Neural cell (in vitro differentiated cells): ENCODE measurements around the gene DEPDC5. TPM values are rescaled to one million over a fixed set of nuclear protein-coding genes. Genes with fewer than 3 reads are reported as not detected.

Experiments used
- H2AFZ ChIP-seq: fragments of 200-600, 300-800 bp; sonication (generic), shearing (Covaris generic); 2 replicates; pipeline ENCODE4 v1.6.0; 2014; ENCODE audit warnings: low read depth, mild to moderate bottlenecking, antibody characterized with exemption, low read length, moderate library complexity
- H3F3A ChIP-seq: fragments of 200-600 bp; shearing (Covaris generic); 2 replicates; pipeline ENCODE4 v1.6.1; 2016; ENCODE audit warnings: mild to moderate bottlenecking, moderate library complexity, mixed read lengths, antibody characterized with exemption, low read length; ENCODE audit not compliant: insufficient read depth, poor library complexity, severe bottlenecking
- H3K27ac ChIP-seq: fragments of 200-600, 300-800 bp; sonication (generic), shearing (Covaris generic); 2 replicates; pipeline ENCODE4 v1.5.1; 2014; ENCODE audit warnings: mild to moderate bottlenecking, low read length, moderate library complexity
- H3K27me3 ChIP-seq: fragments of 300-800, 200-600 bp; sonication (generic), shearing (Covaris generic); 2 replicates; pipeline ENCODE4 v1.6.0; 2014; ENCODE audit warnings: mild to moderate bottlenecking, low read depth, low read length, moderate library complexity; ENCODE audit not compliant: insufficient read depth
- H3K36me3 ChIP-seq: fragments of 300-800, 200-600 bp; sonication (generic), shearing (Covaris generic); 2 replicates; pipeline ENCODE4 v1.5.1; 2014; ENCODE audit warnings: mild to moderate bottlenecking, antibody characterized with exemption, low read length, moderate library complexity; ENCODE audit not compliant: insufficient read depth
- H3K4me2 ChIP-seq: fragments of 300-800, 200-600 bp; sonication (generic), shearing (Covaris generic); 2 replicates; pipeline ENCODE4 v1.6.0; 2014; ENCODE audit warnings: mild to moderate bottlenecking, low read length
- H3K4me3 ChIP-seq: fragments of 300-800, 200-600 bp; sonication (generic), shearing (Covaris generic); 2 replicates; pipeline ENCODE4 v1.5.1; 2014; ENCODE audit warnings: mild to moderate bottlenecking, low read length, moderate library complexity
- H3K79me2 ChIP-seq: fragments of 200-600 bp; shearing (Covaris generic); replicated peaks from 2 replicates; pipeline ENCODE4 v1.6.0; 2014; ENCODE audit warnings: mild to moderate bottlenecking, low read length, moderate library complexity; ENCODE audit not compliant: insufficient read depth
- H3K9ac ChIP-seq: fragments of 300-800, 200-600 bp; sonication (generic), shearing (Covaris generic); 2 replicates; pipeline ENCODE4 v1.6.1; 2016; ENCODE audit warnings: mild to moderate bottlenecking, low read length, mixed read lengths
- H3K9me2 ChIP-seq: fragments of 200-600 bp; shearing (Covaris generic); 2 replicates; pipeline ENCODE4 v1.6.1; 2016; ENCODE audit warnings: mild to moderate bottlenecking, low read length, mixed read lengths; ENCODE audit not compliant: insufficient read depth
- H3K9me3 ChIP-seq: fragments of 200-600, 300-800 bp; sonication (generic), shearing (Covaris generic); 2 replicates; pipeline ENCODE4 v1.6.1; 2016; ENCODE audit warnings: mild to moderate bottlenecking, mixed run types, low read length, moderate library complexity, mixed read lengths
- H4K20me1 ChIP-seq: fragments of 200-600 bp; shearing (Covaris generic); 2 replicates; pipeline ENCODE4 v1.6.1; 2016; ENCODE audit warnings: mild to moderate bottlenecking, mixed run types; ENCODE audit not compliant: insufficient read depth
- EP300 ChIP-seq: fragments of 450-650 bp; conservative IDR thresholded peaks from 2 replicates; pipeline ENCODE4 v1.6.1; 2014; ENCODE audit warnings: antibody characterized with exemption, mild to moderate bottlenecking, moderate library complexity; ENCODE audit not compliant: poor library complexity, severe bottlenecking
- EZH2 ChIP-seq: fragments of 200-600, 300-800 bp; shearing (Covaris generic), sonication (generic); IDR thresholded peaks from 2 replicates; pipeline ENCODE4 v1.6.1; 2014; ENCODE audit warnings: antibody characterized with exemption, low read length, borderline replicate concordance, mild to moderate bottlenecking; ENCODE audit not compliant: insufficient read depth, poor library complexity, severe bottlenecking
- MXI1 ChIP-seq: fragments of 450-650 bp; conservative IDR thresholded peaks from 2 replicates; pipeline ENCODE4 v1.6.1; 2014; ENCODE audit warnings: antibody characterized with exemption, mild to moderate bottlenecking; ENCODE audit not compliant: poor library complexity, severe bottlenecking
- POLR2AphosphoS5 ChIP-seq: IDR thresholded peaks from 2 replicates; pipeline ENCODE4 v1.6.1; 2012
- RAD21 ChIP-seq: fragments of 450-650 bp; conservative IDR thresholded peaks from 2 replicates; pipeline ENCODE4 v1.6.1; 2014; ENCODE audit warnings: antibody characterized with exemption, mild to moderate bottlenecking, moderate library complexity
- SMC3 ChIP-seq: fragments of 450-650 bp; conservative IDR thresholded peaks from 2 replicates; pipeline ENCODE4 v1.6.1; 2014; ENCODE audit warnings: antibody characterized with exemption, mild to moderate bottlenecking, moderate library complexity; ENCODE audit not compliant: poor library complexity
- TAF1 ChIP-seq: IDR thresholded peaks from 2 replicates; pipeline ENCODE4 v1.6.1; 2012; ENCODE audit warnings: low read depth
- polyA plus RNA-seq: library from polyadenylated mRNA; depleted of rRNA; stranded (reverse); fragments of >200 nt; gene quantifications from 2 replicates; pipeline ENCODE4 v1.2.3, GENCODE V29; 2014
- TF ChIP-seq, protein P1 (sequence below): fragments of 450-650 bp; IDR thresholded peaks from 2 replicates; pipeline ENCODE4 v1.5.1; 2014; ENCODE audit warnings: antibody characterized with exemption, mild to moderate bottlenecking, moderate library complexity; ENCODE audit not compliant: poor library complexity, severe bottlenecking
- TF ChIP-seq, protein P2 (sequence below): IDR thresholded peaks from 2 replicates; pipeline ENCODE4 v1.6.1; 2012; ENCODE audit warnings: borderline replicate concordance

The DEPDC5 gene
- polyA plus RNA-seq, 1 donor from 2014 or later: 11.3 TPM

GRCh38 chr22:31736458-31736857, 17.4 kb upstream of the DEPDC5 start:
- Histone ChIP-seq H3K4me3 (no peak overlapping the region), H2AFZ (no peak overlapping the region), H3K4me2 (no peak overlapping the region), H3K36me3 (no peaks in the 10 kb centered on the region), H3K9me3 (no peaks in the 10 kb centered on the region), H3K27me3 (no peaks in the 10 kb centered on the region), H3K9me2 (no peaks in the 10 kb centered on the region), H3F3A (no peaks in the 10 kb centered on the region), H3K79me2 (peaks cover 28% of the 10 kb centered on the region), H3K27ac (no peak overlapping the region), H4K20me1 (no peaks in the 10 kb centered on the region), H3K9ac (no peak overlapping the region)
- TF ChIP-seq TAF1 (no peak), RAD21 (no peak), EZH2 (no peak), MXI1 (no peak), SMC3 (no peak), POLR2AphosphoS5 (no peak), EP300 (no peak)
- TF ChIP-seq, protein P1, sequence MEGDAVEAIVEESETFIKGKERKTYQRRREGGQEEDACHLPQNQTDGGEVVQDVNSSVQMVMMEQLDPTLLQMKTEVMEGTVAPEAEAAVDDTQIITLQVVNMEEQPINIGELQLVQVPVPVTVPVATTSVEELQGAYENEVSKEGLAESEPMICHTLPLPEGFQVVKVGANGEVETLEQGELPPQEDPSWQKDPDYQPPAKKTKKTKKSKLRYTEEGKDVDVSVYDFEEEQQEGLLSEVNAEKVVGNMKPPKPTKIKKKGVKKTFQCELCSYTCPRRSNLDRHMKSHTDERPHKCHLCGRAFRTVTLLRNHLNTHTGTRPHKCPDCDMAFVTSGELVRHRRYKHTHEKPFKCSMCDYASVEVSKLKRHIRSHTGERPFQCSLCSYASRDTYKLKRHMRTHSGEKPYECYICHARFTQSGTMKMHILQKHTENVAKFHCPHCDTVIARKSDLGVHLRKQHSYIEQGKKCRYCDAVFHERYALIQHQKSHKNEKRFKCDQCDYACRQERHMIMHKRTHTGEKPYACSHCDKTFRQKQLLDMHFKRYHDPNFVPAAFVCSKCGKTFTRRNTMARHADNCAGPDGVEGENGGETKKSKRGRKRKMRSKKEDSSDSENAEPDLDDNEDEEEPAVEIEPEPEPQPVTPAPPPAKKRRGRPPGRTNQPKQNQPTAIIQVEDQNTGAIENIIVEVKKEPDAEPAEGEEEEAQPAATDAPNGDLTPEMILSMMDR: no peak
- TF ChIP-seq, protein P2, sequence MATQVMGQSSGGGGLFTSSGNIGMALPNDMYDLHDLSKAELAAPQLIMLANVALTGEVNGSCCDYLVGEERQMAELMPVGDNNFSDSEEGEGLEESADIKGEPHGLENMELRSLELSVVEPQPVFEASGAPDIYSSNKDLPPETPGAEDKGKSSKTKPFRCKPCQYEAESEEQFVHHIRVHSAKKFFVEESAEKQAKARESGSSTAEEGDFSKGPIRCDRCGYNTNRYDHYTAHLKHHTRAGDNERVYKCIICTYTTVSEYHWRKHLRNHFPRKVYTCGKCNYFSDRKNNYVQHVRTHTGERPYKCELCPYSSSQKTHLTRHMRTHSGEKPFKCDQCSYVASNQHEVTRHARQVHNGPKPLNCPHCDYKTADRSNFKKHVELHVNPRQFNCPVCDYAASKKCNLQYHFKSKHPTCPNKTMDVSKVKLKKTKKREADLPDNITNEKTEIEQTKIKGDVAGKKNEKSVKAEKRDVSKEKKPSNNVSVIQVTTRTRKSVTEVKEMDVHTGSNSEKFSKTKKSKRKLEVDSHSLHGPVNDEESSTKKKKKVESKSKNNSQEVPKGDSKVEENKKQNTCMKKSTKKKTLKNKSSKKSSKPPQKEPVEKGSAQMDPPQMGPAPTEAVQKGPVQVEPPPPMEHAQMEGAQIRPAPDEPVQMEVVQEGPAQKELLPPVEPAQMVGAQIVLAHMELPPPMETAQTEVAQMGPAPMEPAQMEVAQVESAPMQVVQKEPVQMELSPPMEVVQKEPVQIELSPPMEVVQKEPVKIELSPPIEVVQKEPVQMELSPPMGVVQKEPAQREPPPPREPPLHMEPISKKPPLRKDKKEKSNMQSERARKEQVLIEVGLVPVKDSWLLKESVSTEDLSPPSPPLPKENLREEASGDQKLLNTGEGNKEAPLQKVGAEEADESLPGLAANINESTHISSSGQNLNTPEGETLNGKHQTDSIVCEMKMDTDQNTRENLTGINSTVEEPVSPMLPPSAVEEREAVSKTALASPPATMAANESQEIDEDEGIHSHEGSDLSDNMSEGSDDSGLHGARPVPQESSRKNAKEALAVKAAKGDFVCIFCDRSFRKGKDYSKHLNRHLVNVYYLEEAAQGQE: no peak

- Histone ChIP-seq H3K27me3 (no peaks in the 10 kb centered on the region), H3K36me3 (no peaks in the 10 kb centered on the region), H3K4me3 (no peak overlapping the region), H3K79me2 (peaks cover 27% of the 10 kb centered on the region), H3K9me2 (no peaks in the 10 kb centered on the region), H3K9ac (no peak overlapping the region), H3K4me2 (no peak overlapping the region), H3K9me3 (no peaks in the 10 kb centered on the region), H2AFZ (no peak overlapping the region), H3K27ac (no peak overlapping the region), H4K20me1 (no peaks in the 10 kb centered on the region), H3F3A (no peaks in the 10 kb centered on the region)
- TF ChIP-seq RAD21: no peak
- TF ChIP-seq TAF1: no peak
- TF ChIP-seq EZH2: no peak
- TF ChIP-seq, protein P2: no peak
- no peak for TF ChIP-seq POLR2AphosphoS5
- no peak for TF ChIP-seq EP300
- TF ChIP-seq, protein P1: no peak
- no peak for TF ChIP-seq SMC3
- TF ChIP-seq MXI1: no peak
Measured at GRCh38 chr22:31737932-31738331, 15.9 kb upstream of the DEPDC5 start.
